H1 (cell line): ENCODE data around the gene TBX2. TPM values are rescaled to one million over a fixed set of nuclear protein-coding genes. Genes with fewer than 3 reads are reported as not detected.
A peak's percentile ranks its signal among the peaks of the same experiment; 100 is the strongest.

Experiments used
- CTCF ChIA-PET: fragments of 300-600 bp; sonication (Branson Sonifier 250); formaldehyde crosslinking; loops from one replicate; lab custom pipeline; 2021; ENCODE audit not compliant: partially characterized antibody; lab: Charles Lee
- POLR2A ChIA-PET: fragments of 300-600 bp; sonication (Branson Sonifier 250); formaldehyde crosslinking; loops from one replicate; lab custom pipeline; 2021; ENCODE audit warnings: inconsistent platforms; ENCODE audit not compliant: partially characterized antibody; lab: Charles Lee
- DNase-seq, 2 experiments: peaks; one replicate each; pipeline versions ENCODE4 v3.0.0 to v3.0.0-alpha.2; 2010 to 2022; ENCODE audit warnings: low spot score in 2 of 2, low read depth in 1 of 2, mixed read lengths in 1 of 2
- FAIRE-seq: peaks from 2 replicates; lab custom pipeline; 2011; peaks lifted over from hg19 to GRCh38; lab: Jason Lieb, UNC
- H2AFZ ChIP-seq: 2 replicates; pipeline ENCODE4 v1.8.1; 2012; ENCODE audit warnings: low read length, inconsistent platforms
- H2AK5ac ChIP-seq: 2 replicates; pipeline ENCODE4 v1.6.1; 2013; ENCODE audit warnings: low read depth, low read length
- H2BK120ac ChIP-seq: replicated peaks from 2 replicates; pipeline ENCODE3; 2013; ENCODE audit warnings: low read depth, low read length, inconsistent platforms
- H2BK12ac ChIP-seq: 2 replicates; pipeline ENCODE4 v1.6.1; 2013; ENCODE audit warnings: low read depth, low read length
- H2BK15ac ChIP-seq: 2 replicates; pipeline ENCODE4 v1.6.1; 2013; ENCODE audit warnings: low read length
- H2BK20ac ChIP-seq: 2 replicates; pipeline ENCODE4 v1.6.1; 2013; ENCODE audit warnings: low read length
- H2BK5ac ChIP-seq: 2 replicates; pipeline ENCODE4 v1.6.1; 2013; ENCODE audit warnings: low read depth, low read length
- H3K14ac ChIP-seq: 2 replicates; pipeline ENCODE4 v1.6.1; 2013; ENCODE audit warnings: inconsistent platforms; ENCODE audit not compliant: insufficient read length
- H3K18ac ChIP-seq: 2 replicates; pipeline ENCODE4 v1.6.1; 2013; ENCODE audit warnings: low read length; ENCODE audit errors: extremely low read depth
- H3K23ac ChIP-seq: 2 replicates; pipeline ENCODE4 v1.6.1; 2013; ENCODE audit warnings: inconsistent platforms; ENCODE audit not compliant: insufficient read length
- H3K23me2 ChIP-seq: 2 replicates; pipeline ENCODE4 v1.6.1; 2013; ENCODE audit warnings: low read depth, low read length
- H3K27ac ChIP-seq: 2 replicates; pipeline ENCODE4 v1.6.1; 2011; ENCODE audit warnings: low read depth, low read length, inconsistent platforms
- H3K27me3 ChIP-seq, 4 experiments: replicated peaks in 1 of 4; 1 replicate in 1 of 4; 2 replicates in 3 of 4; pipeline versions ENCODE4 v1.6.1 to v1.8.1; 2011 to 2013; ENCODE audit warnings: low read length in 3 of 4, mild to moderate bottlenecking in 3 of 4, inconsistent platforms in 2 of 4, mixed read lengths in 2 of 4, moderate library complexity in 1 of 4; ENCODE audit not compliant: control insufficient read depth in 3 of 4, insufficient read depth in 3 of 4; ENCODE audit errors: extremely low read depth in 1 of 4
- H3K36me3 ChIP-seq, 4 experiments: 2 replicates each; pipeline versions ENCODE4 v1.6.1 to v1.8.1; 2011 to 2013; ENCODE audit warnings: mild to moderate bottlenecking in 4 of 4, low read length in 3 of 4, moderate library complexity in 2 of 4, control low read depth in 1 of 4, inconsistent platforms in 1 of 4; ENCODE audit not compliant: insufficient read depth in 4 of 4, control insufficient read depth in 2 of 4
- H3K4ac ChIP-seq: replicated peaks from 2 replicates; pipeline ENCODE3; 2013; ENCODE audit warnings: low read length, low read depth, mixed read lengths, inconsistent platforms; ENCODE audit not compliant: insufficient read length
- H3K4me1 ChIP-seq, 4 experiments: replicated peaks in 1 of 4; 1 replicate in 1 of 4; 2 replicates in 3 of 4; pipeline versions ENCODE4 v1.6.1 to v1.8.1; 2011 to 2013; ENCODE audit warnings: low read length in 3 of 4, inconsistent platforms in 2 of 4, mixed read lengths in 1 of 4; ENCODE audit not compliant: insufficient read depth in 4 of 4, control insufficient read depth in 3 of 4
- H3K4me2 ChIP-seq, 2 experiments: 2 replicates each; pipeline versions ENCODE4 v1.6.1 to v1.8.1; 2011 to 2013; ENCODE audit warnings: low read depth in 2 of 2, low read length in 2 of 2, control low read depth in 1 of 2, inconsistent platforms in 1 of 2, mild to moderate bottlenecking in 1 of 2; ENCODE audit not compliant: insufficient read depth in 1 of 2
- H3K4me3 ChIP-seq, 4 experiments: fragments of 200-600, 300-600 bp in 1 of 4; sonication (generic), shearing (Covaris generic), sonication (Bioruptor Twin) in 1 of 4; 2 replicates each; pipeline versions ENCODE4 v1.5.1 to v1.8.1; 2011 to 2016; ENCODE audit warnings: low read length in 4 of 4, low read depth in 3 of 4, control low read depth in 2 of 4, inconsistent platforms in 2 of 4, mild to moderate bottlenecking in 2 of 4, mixed read lengths in 1 of 4, moderate library complexity in 1 of 4; ENCODE audit not compliant: insufficient read depth in 2 of 4; ENCODE audit errors: extremely low read depth in 1 of 4
- H3K56ac ChIP-seq: replicated peaks from 2 replicates; pipeline ENCODE3; 2013; ENCODE audit warnings: low read depth, mild to moderate bottlenecking, mixed read lengths, low read length, inconsistent platforms; ENCODE audit not compliant: insufficient read length
- H3K79me1 ChIP-seq: 2 replicates; pipeline ENCODE4 v1.6.1; 2013; ENCODE audit warnings: low read depth, low read length, control low read depth
- H3K79me2 ChIP-seq, 2 experiments: 2 replicates each; pipeline versions ENCODE4 v1.6.1 to v1.8.1; 2012 to 2013; ENCODE audit warnings: low read length in 2 of 2, mild to moderate bottlenecking in 2 of 2, inconsistent platforms in 1 of 2; ENCODE audit not compliant: insufficient read depth in 2 of 2, control insufficient read depth in 1 of 2
- H3K9ac ChIP-seq, 4 experiments: replicated peaks in 1 of 4; 1 replicate in 1 of 4; 2 replicates in 3 of 4; pipeline versions ENCODE4 v1.6.1 to v1.8.1; 2011 to 2013; ENCODE audit warnings: low read depth in 3 of 4, low read length in 3 of 4, control low read depth in 2 of 4, mild to moderate bottlenecking in 2 of 4, moderate library complexity in 2 of 4, inconsistent platforms in 1 of 4; ENCODE audit errors: extremely low read depth in 1 of 4
- H3K9me3 ChIP-seq, 2 experiments: 2 replicates each; pipeline versions ENCODE4 v1.6.1 to v1.8.1; 2012 to 2013; ENCODE audit warnings: mild to moderate bottlenecking in 2 of 2, moderate library complexity in 2 of 2, control low read depth in 1 of 2, inconsistent platforms in 1 of 2, low read depth in 1 of 2, low read length in 1 of 2, mixed read lengths in 1 of 2; ENCODE audit not compliant: insufficient read depth in 2 of 2
- H4K20me1 ChIP-seq, 2 experiments: replicated peaks in 1 of 2; 2 replicates each; pipeline versions ENCODE3 to v1.8.1; 2011 to 2013; ENCODE audit warnings: inconsistent platforms in 2 of 2, low read length in 2 of 2, mild to moderate bottlenecking in 1 of 2; ENCODE audit not compliant: insufficient read depth in 2 of 2, control insufficient read depth in 1 of 2
- H4K5ac ChIP-seq: 2 replicates; pipeline ENCODE4 v1.6.1; 2013; ENCODE audit warnings: low read length, low read depth, mixed read lengths, inconsistent platforms; ENCODE audit not compliant: insufficient read length
- H4K8ac ChIP-seq: 2 replicates; pipeline ENCODE4 v1.8.0; 2013; ENCODE audit warnings: mild to moderate bottlenecking, moderate library complexity, low read length, inconsistent platforms; ENCODE audit not compliant: insufficient read depth; ENCODE audit errors: extremely low read depth
- H4K91ac ChIP-seq: replicated peaks from 2 replicates; pipeline ENCODE3; 2013; ENCODE audit warnings: low read length, mixed read lengths, inconsistent platforms; ENCODE audit not compliant: insufficient read length
- BCL11A ChIP-seq, 2 experiments: IDR thresholded peaks; one replicate each; pipeline ENCODE4 v1.6.1; 2011; ENCODE audit warnings: low read depth in 2 of 2, low read length in 2 of 2, mild to moderate bottlenecking in 2 of 2
- EZH2 ChIP-seq: fragments of 200-600 bp; sonication (generic); IDR thresholded peaks from 2 replicates; pipeline ENCODE4 v1.7.1; 2012; ENCODE audit warnings: low read depth, mild to moderate bottlenecking, moderate library complexity, low read length, inconsistent platforms; ENCODE audit not compliant: severe bottlenecking
- HDAC6 ChIP-seq: IDR thresholded peaks from one replicate; pipeline ENCODE4 v1.7.1; 2012; ENCODE audit warnings: low read depth, mild to moderate bottlenecking, inconsistent platforms, low read length, moderate library complexity
- KDM1A ChIP-seq: fragments of 200-600, 300-600 bp; sonication (generic); IDR thresholded peaks from 2 replicates; pipeline ENCODE4 v1.7.1; 2016; ENCODE audit warnings: mild to moderate bottlenecking, low read length, borderline replicate concordance
- KDM4A ChIP-seq: IDR thresholded peaks from one replicate; pipeline ENCODE4 v1.7.1; 2012; ENCODE audit warnings: low read depth, mild to moderate bottlenecking, moderate library complexity, low read length, inconsistent platforms; ENCODE audit not compliant: severe bottlenecking
- KDM5A ChIP-seq: fragments of 200-600 bp; IDR thresholded peaks from 2 replicates; pipeline ENCODE4 v1.7.1; 2012; ENCODE audit warnings: mild to moderate bottlenecking, low read length, inconsistent platforms, mixed read lengths
- POLR2A ChIP-seq, 2 experiments: IDR thresholded peaks; 1 replicate in 1 of 2; 2 replicates in 1 of 2; pipeline ENCODE4 v1.6.1; 2011; ENCODE audit warnings: low read depth in 2 of 2, low read length in 2 of 2, mild to moderate bottlenecking in 2 of 2; ENCODE audit errors: control extremely low read depth in 1 of 2
- POU5F1 ChIP-seq: IDR thresholded peaks from 2 replicates; pipeline ENCODE4 v1.6.1; 2011; ENCODE audit warnings: low read depth, mild to moderate bottlenecking, low read length, moderate library complexity
- RBBP5 ChIP-seq: IDR thresholded peaks from 2 replicates; pipeline ENCODE4 v1.7.1; 2012; ENCODE audit warnings: low read depth, mild to moderate bottlenecking, inconsistent platforms, low read length, moderate library complexity, borderline replicate concordance
- SAP30 ChIP-seq: fragments of 300-600 bp; sonication (generic); IDR thresholded peaks from 2 replicates; pipeline ENCODE4 v1.7.1; 2012; ENCODE audit warnings: low read length, moderate library complexity, mild to moderate bottlenecking, inconsistent platforms; ENCODE audit not compliant: insufficient read depth, insufficient replicate concordance
- SP2 ChIP-seq: IDR thresholded peaks from 2 replicates; pipeline ENCODE4 v1.6.1; 2012; ENCODE audit warnings: mild to moderate bottlenecking, low read length, inconsistent platforms
- WGBS, 2 experiments: shearing (Covaris generic) in 1 of 2; methylation state at CpG; one replicate each; pipeline versions ENCODE4 v1.1.6 to v1.1.7; 2013 to 2015; ENCODE audit warnings: low lambda C conversion rate in 2 of 2, mixed read lengths in 2 of 2, inconsistent platforms in 1 of 2, low coverage in 1 of 2, missing lambda C conversion rate in 1 of 2; ENCODE audit not compliant: insufficient replicate concordance in 2 of 2, insufficient coverage in 1 of 2, insufficient read length in 1 of 2; ENCODE audit errors: extremely low coverage in 1 of 2, missing lambda C conversion rate in 1 of 2; 5-methylcytosine and 5-hydroxymethylcytosine counted together
- polyA plus RNA-seq, 7 experiments: library from polyadenylated mRNA; depleted of rRNA in 3 of 7; stranded (reverse) in 5 of 7; unstranded in 2 of 7; fragments of >200 nt in 5 of 7; fragments of 200-250 nt in 2 of 7; gene quantifications; 1 replicate in 5 of 7; 2 replicates in 1 of 7; 4 replicates in 1 of 7; pipeline versions ENCODE4 v1.2.1 to v1.2.3, GENCODE V29; 2011 to 2013; ENCODE audit warnings: missing spikeins in 2 of 7, mixed read lengths in 2 of 7
- total RNA-seq: library from RNA; stranded (reverse); fragmentation: NEBNext Ultra II Directional; extraction: Animal tissue kit (Norgen Biotek cat#: 25700); gene quantifications from 2 replicates; pipeline ENCODE4 v1.2.1, GENCODE V29; 2021

Gene TBX2
- total and polyA plus RNA-seq, 2 of the 8 experiments (the other 6 are each of a cell fraction or from before 2014, with no cell fraction given) = not detected

DNA sequence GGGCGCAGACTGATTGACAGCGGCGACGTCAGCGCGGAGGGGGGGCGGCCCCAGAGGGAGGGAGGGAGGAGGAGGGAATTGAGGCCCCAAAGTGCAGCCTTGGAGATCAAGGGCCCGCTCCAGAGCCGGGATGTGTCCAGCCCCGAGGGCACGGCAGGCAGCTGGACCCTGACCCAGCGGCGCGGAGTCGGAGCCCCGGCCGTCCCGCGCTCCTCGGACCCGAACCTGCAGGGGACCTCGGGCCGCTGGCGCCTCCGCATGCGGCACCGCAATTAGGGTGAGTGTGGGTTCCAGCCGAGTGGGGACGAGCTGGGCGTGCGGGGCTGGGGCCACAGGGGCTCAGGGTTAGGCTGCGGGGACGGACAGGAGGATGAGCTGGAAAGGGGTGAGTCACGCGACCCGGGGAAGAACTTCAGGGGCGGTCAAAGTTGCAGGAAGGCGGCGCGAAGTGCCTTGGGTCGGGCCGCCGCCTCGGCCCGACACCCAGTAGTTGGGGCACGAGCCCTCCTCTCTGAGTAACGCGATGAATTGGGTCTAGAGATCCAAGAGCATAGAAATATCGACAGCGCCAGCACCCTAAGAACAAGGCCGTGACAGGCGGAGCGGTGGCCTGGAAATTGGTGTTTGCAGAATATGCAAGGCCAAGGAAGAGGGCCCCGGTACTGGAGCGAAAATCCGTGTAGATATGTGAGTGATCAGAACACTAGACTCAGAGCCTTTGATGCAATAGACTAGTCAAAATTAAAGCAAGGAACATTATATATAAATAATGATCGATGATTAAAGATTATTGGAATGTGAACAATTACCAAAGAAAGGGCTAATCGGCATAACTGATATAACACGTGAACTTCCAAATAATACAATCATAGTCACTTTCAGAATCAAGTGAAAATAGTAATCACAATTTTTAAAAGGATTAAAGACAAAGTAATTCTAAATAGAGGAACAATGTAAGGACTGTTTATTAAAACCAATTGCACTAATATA lies 53.0 kb downstream of the TBX2 start, which contains the start of gene TBX4:
TSS of gene TBX4 (plus strand) at position 122 of the 990 bp plus-strand sequence. CDS start 4,069 bp downstream, outside the sequence.
- ChIA-PET CTCF (interaction anchor here (1.5 to 11.6 kb wide), 3 partner anchors 15 to 53 kb away, joined by 3 to 136 read pairs (median 52); partner anchors contain the start of gene TBX2), POLR2A (interaction anchor here (0.8 kb wide), 1 partner anchor 12 kb away, joined by 6 read pairs; no protein-coding TSS in a partner anchor)
- Histone ChIP-seq H3K79me1 (no peaks in the 10 kb centered on the region), H3K4ac (no peak within 1 kb of the TSS), H3K36me3 (peaks cover 0 to 20% (median 0%) of the 10 kb centered on the region in 4 experiments; a peak in 1 of 8 replicates), H3K9me3 (peaks cover 0 to 4% of the 10 kb centered on the region in 2 experiments; a peak in 1 of 4 replicates), H3K4me1 (peaks cover 0 to 31% (median 13%) of the 10 kb centered on the region in 4 experiments; a peak in 5 of 7 replicates), H2BK20ac (no peak within 1 kb of the TSS), H4K8ac (no peak within 1 kb of the TSS; the same call in 1 of the 2 replicates), H3K9ac (no peak within 1 kb of the TSS), H4K20me1 (peaks cover 23 to 24% of the 10 kb centered on the region in 2 experiments), H2BK15ac (no peak within 1 kb of the TSS), H3K79me2 (no peaks in the 10 kb centered on the region), H2AK5ac (no peak within 1 kb of the TSS), H3K4me2 (peak within 1 kb of the TSS; percentile 59 to 79), H3K14ac (no peak within 1 kb of the TSS), H4K5ac (no peak within 1 kb of the TSS), H3K27ac (no peak within 1 kb of the TSS), H3K23me2 (peaks cover 4% of the 10 kb centered on the region; the same call in 1 of the 2 replicates), H2AFZ (no peak within 1 kb of the TSS), H3K18ac (no peak within 1 kb of the TSS), H3K27me3 (peaks cover 71 to 93% (median 78%) of the 10 kb centered on the region in 4 experiments), H2BK5ac (no peak within 1 kb of the TSS), H4K91ac (no peak within 1 kb of the TSS), H2BK120ac (no peak within 1 kb of the TSS), H3K4me3 (peak within 1 kb of the TSS; percentile 17 to 59 (median 20); a peak in 7 of 8 replicates), H3K56ac (no peak within 1 kb of the TSS), H2BK12ac (no peak within 1 kb of the TSS), H3K23ac (no peak within 1 kb of the TSS)
- WGBS, 2 experiments = 6% methylated on average over 35 of the region's 59 CpGs; no CpG with 5 or more reads in 1 of the 2 experiments
- DNase-seq (no peak), FAIRE-seq (no peak)
- TF ChIP-seq KDM4A (peak; percentile 16), RBBP5 (no peak), BCL11A (IDR thresholded peaks at IDR 0.05; ENCODE audit: low read depth in 2 of 2, low read length in 2 of 2) (no peak), POU5F1 (no peak), KDM1A (no peak), EZH2 (peak; percentile 96), KDM5A (no peak), HDAC6 (no peak), POLR2A (IDR thresholded peaks at IDR 0.05; ENCODE audit: control extremely low read depth in 1 of 2, low read depth in 2 of 2, low read length in 2 of 2) (no peak), SP2 (no peak), SAP30 (no peak)
